HG03520 (cell line): Measurements from ENCODE around the gene VDR.

Experiments
- ATAC-seq: cut with Tn5 transposase; IDR thresholded peaks from one replicate; pipeline ENCODE4 v1.9.1; 2021; ENCODE audit warnings: mild to moderate bottlenecking, moderate library complexity; ENCODE audit not compliant: unreplicated experiment

Gene VDR

DNA sequence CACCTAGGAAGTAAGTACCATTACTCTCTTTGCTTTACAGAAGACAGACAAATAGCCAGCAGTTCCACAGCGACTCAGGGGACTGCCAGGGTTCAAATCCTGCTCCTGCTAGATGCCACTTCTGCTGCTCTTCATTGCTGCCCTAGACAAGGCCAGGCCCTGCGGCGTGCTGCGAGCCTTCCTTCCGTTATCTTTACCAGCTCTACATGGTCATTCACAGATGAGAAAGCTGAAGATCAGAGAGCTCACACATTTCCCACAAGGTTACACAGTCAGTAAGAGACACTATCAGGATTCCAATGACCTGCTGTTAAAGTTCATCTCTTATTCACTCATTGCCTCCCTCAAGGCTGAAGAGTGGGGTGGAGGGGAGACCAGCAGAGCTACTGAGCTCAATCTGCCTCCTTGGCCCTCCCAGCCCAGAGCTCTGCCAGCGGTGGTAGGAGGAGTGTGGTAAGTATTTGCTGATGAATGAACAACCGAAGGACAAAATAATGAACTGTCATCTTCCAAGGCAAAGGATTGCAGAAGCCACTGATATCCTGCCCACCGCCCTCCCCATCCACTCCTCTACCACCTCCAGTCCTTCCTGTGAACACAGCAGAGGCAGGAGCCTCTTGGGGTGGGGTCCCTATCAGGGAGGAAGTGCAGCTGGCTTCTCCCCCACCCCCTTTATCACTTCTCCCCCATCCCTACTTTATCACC is 70.4 kb downstream of the VDR start:
- no peak for ATAC-seq

DNA sequence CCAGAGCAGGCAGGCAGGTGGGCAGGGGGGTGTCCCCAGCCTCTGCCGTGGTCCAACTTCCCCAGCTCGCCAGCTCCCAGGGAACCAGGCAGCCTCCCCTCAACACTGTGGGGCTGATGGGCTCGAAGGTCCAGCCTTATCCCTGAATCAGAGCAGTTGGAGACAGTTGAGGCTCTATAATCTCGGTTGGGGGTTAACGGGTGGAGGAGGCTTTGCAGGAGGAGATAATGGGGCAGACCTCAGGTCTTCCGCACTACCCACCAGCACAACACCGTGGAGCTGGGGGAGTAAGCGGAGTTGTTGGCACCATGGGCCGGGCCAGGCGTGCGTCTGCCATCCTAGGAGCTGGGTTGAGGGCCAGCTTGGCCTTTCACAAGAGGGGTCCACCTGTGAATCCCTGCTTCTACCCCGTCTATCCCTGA is 71.2 kb downstream of the VDR start:
- ATAC-seq, result no peak

DNA sequence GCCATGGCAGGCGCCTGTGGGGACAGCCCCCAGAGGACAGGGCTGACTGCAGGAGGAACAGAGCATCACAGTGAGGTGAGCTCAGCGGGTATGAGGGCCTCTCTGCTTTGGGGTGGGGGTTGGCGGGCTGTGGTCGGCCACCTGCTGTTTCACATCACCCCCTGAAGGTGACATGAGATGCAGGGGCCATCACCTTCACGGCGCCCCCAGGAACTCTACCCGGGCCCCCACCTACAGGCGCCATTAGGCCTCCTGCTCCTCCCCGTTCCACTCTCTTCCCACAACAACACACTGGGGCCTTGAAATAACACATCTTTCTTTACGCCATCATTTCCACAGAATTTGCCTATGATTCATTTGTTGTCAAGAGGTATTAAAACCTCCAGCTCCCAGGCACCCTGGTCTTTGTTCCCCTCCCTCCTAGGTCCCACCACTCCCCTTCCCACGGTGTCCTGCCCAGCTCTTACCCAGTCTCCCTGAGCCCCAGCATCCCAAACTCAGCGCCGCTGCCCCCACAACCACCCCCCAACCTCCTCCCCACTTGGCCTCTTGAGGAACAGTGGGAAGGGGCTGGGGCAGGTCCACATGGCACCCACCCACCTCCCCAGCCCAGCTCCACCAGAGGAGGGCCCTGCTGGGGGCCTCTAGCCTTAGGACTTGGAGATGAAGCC is 72.4 kb downstream of the VDR start:
- no peak for ATAC-seq

DNA sequence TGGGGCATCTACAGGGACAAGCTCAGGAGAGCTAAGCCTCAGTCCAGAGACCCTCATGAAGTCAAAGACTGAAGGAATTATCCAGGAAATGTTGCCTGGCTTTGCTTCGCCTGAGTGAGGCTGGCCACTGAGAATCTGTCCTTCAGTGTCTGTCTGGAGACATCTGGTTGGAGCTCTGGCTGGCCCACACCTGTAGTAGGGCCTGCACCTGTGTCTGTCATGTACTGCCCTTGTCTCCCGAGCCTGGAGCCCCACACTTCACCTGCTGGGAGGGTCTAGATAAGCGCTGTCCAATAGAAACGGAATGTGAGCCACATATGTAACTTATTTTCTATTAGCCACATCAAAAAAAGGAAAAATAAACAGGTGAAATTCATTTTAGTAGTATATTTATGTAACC is 75.2 kb downstream of the VDR start:
- no peak for ATAC-seq

DNA sequence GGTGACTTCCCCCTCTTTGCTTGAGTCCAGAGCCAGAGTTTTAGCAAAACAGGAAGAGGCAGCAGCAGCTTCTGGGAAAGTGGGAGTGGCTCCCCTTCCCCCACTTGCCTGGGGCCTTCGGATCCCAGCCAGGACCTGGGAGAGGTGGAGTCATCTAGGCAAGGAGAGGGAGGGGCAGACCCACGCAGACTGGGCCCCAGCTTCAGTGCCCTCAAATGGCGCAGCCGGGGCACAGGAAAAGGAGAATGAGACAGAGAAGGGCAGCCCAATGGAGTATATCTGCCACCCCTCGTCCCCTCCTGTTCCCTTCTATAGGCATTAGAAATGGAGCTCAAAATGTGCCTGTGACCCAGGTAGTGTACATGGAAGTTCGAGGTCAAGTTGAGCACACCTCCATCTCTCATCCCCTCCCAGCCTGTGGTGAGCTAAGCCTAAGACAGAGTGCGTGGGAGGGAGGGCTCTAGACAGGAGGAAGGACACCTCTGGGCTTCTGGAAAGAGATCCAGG is 75.8 kb downstream of the VDR start:
- ATAC-seq, result no peak

DNA sequence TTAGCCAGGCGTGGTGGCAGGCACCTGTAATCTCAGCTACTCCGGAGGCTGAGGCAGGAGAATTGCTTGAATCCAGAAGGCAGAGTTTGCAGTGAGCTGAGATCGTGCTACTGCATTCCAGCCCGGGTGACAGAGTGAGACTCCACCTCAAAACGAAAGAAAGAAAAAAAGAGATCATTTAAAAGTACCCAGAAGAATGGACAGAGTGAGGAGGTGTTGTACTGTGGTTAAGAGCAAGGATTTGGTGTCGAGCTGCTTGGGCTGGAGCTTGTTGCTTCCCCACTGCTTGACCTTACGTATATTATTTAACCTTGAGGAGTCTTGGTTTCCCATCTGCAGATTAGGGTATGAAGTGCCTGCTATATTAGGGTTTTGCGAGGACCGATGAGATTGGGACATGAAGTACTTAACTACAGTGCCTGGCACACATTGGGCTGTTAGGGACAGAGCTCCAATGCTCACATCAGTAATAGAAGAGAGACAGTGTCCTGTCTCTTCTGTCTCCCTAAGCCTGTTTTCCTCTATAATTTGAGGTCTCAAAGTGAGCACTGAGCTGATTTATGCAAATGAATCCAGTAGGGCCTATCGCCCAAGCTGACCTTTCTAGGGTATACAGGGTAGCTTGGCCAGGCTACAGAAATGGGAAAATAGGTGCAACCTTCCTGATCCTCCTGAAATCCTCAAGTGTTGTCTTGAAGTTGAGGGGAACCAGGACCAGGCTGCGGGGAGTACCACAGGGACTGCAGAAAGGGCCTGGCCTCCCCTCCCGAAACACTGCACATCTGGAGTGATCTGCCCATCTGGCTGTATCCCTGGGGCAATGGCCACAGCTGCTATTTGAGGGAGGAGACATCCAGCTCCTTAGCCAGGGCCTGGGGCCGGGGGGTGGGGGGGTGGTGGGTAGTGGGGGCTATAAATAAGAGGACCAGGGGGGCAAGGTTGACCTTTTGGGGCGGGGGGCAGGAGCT is 76.5 kb downstream of the VDR start:
- no peak for ATAC-seq

DNA sequence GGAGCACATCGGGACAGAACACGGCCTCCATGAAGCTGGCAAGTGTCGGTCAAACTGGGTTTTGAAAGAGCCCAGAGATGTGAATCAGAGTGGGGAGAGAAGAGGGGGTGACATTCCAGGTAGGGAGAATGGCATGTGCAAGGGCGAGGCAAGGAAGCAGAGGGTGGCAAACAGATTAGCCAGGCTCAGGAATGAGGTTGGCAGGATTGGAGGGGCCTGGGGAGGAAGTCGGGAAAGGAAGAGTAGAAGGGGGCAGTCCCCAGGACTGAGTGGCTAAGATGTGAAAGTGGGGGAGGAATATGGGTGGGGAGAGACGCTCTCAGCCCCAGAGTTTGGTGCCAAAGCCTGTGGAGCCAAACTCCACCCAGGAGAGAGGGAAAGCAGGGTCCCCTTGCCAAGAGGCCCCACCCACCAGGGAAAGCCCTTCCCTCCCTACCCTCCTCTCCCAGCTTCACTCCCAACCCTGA is 79.6 kb downstream of the VDR start:
- ATAC-seq, result no peak

DNA sequence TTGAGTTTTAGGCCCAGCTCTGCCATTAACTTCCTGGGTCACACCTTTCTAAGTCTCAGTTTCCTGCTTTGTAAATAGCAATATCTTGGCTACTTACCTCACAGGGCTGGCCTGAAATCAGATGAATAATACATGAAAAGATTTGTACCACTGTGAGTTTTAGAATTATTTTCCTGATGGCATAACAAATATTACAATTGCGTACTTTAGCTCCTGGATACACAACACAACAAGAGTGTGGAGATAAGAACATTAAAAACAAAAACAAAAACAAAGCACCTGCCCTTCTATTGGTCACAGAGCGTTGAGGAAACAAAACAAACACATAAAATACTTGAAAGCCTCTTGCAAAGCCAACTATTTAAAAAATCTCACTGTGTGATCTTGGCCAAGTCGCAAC is 80.2 kb downstream of the VDR start:
- ATAC-seq, result no peak

DNA sequence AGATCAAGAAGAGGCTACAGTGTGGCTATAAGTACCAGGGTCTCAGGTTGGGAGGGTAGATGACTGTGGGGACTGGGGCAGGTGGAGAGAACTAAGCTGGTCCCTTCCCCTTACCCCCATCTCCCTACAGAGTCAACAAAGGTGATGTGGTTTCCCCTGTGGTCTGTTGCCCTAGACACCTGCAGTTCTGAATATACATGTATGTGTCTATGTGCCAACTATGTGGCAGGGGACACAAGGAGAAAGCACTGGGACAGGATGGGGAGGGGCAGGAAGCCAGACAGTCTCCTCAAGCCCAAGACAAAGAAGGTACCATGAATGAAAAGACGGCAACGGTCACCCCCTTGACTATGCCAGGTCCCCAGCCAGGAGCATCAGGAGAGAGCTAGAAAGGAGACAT is 80.6 kb downstream of the VDR start:
- ATAC-seq, result no peak

DNA sequence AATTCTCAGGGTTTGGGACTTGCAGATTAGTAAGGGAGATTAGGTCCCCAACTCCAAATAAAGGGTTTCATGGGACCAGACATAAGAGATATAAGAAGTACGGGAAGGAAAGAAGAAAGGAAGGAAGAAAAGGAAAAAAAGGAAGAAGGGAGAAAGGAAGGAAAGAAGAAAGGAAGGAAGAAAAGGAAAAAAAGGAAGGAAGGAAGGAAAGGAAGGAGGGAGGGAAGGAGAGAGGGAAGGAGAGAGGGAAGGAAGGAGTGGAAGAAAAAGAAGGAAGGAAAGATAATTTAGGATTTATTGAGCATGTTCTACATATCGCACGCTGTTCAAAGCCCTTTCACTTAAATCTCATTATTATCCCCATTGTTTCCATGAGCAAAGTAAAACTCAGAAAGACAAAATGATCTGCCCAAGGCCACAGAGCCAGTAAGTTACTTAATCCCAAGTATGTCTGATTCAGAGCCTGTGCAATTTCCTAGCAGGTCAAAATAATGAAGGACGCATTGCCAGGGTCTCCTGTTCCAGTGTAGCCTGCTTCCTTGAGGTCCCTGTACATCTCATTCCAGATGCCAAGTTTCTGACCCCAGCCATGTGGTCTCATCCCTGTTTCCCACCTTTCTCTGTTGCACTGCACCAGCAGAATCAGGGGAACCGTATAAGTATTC is 81.2 kb downstream of the VDR start:
- no peak for ATAC-seq

DNA sequence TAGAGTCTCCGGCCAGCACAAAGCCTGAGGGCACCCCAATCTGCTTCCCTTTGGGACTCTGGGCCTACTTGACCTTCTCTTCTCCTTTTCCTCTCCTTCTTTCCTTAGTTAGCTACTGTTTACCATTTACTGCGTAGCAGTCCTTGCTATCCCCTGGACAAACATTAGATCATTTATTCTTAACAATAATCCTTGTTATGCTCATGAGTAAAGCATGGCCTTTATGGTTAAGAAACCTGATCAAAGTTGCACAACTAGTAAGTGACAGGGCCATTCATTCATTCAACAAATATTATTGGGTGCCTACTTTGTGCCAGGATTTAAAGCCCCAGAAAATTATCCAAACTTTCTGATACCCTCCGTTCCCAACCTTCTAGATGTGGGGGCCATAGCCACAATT is 81.9 kb downstream of the VDR start:
- ATAC-seq, result no peak

DNA sequence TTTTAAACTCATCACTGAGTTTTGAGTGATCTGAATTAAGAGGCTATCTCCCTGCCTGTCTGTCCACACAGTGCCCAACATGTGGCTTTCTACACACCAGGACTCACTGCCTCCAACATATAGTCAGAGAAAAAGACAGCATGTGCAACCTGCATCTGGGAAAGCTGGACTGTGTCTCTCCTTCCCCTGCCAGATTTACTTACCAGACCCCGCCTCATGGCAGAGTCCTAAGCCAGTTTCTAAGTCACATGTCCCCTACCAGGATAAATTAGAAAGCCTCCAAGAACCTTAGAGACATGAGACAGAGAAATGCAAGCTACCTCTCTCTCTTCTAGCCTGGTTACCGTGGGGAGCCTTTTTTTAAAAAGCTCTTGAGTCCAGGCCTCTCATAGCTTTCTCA is 82.4 kb downstream of the VDR start:
- no peak for ATAC-seq

DNA sequence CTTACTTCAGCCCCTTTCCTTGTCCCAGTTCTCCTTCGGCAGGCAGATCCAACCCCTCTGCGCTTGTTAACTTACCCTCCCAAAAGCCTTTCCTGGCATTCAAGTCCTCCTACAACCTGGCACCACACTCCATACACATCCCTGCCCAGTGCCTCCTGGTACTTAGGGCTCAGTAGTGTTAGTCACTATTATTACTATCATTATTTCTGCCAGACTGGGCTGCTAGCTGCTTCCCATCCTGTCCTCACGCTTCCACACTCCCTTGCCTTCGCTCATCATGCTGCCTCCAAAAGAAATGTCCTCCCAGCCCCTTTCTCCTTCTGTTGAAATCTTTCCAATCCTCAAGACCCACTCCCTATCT is 83.5 kb downstream of the VDR start:
- ATAC-seq, result no peak

DNA sequence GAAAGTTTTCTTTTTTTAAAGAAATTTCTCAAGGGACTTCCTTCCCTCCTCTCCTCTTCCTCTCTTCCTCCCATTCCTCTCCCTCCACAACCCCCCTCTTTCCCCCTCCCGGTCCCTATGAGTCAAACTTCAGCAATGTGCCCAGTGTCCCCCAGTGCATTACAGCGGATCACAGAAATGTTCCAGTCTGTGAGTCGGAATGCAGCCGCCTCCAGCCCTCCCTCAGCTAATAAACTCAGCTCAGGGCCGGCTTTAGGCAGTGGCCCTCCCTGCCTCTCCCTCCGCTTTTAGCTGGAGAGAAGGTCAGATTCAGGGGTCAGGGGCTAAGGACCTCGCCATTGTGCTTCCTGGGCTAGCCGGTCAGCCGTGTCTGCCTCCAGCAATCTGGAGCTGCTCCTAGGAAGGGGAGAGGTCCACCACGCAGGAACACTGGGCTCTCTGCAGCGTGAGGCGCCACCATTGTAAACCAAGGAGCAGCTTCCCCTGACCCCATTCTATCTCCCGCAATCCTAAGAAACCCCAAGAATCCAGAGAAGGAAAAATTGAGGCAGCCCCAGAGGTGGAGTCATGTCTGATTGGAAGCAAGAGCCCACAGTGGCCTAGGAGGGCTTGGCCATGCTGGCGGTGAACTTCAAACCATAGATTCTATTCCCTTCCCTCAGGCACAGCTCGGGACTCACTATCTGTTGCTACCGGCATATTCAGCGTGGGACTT is 84.0 kb downstream of the VDR start:
- no peak for ATAC-seq

DNA sequence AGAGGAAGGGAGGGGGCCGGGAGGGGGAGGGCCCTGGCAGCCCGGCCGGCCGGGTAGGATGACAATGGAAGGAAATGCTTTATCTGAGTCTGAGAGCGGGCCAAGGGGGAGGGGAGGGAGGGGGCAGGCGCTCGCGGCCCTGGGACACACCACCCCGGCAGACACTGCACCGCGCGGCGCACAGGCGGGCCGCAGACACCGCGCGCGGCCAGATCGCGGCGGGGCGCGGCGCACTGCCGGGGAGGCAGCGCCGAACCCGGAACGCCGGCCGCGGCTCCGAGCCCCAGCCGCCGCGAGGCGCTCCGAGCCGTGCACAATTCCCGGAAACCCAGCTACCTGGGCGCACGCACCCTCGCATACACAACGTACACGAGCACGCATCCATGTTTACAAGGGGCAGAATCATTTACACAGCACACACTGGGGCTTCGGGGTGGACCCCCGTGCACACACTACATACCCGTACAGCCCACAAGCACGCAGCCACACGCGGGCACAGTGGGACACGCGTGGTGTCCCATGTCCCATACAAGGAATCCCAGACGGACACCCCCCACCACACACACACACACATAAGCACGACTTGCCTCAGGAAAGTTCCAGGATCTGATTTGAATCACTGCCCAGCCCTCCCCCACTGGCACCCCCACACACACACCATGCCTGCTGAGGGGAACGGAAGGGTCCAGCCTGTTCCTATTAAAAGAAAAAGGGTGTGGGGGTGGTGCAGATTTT is 84.7 kb downstream of the VDR start, which contains the start of gene HDAC7:
HDAC7 (minus strand) TSS at position 8 of the 735 bp plus-strand sequence. CDS start 118 bp downstream, outside the sequence.
- no peak for ATAC-seq

DNA sequence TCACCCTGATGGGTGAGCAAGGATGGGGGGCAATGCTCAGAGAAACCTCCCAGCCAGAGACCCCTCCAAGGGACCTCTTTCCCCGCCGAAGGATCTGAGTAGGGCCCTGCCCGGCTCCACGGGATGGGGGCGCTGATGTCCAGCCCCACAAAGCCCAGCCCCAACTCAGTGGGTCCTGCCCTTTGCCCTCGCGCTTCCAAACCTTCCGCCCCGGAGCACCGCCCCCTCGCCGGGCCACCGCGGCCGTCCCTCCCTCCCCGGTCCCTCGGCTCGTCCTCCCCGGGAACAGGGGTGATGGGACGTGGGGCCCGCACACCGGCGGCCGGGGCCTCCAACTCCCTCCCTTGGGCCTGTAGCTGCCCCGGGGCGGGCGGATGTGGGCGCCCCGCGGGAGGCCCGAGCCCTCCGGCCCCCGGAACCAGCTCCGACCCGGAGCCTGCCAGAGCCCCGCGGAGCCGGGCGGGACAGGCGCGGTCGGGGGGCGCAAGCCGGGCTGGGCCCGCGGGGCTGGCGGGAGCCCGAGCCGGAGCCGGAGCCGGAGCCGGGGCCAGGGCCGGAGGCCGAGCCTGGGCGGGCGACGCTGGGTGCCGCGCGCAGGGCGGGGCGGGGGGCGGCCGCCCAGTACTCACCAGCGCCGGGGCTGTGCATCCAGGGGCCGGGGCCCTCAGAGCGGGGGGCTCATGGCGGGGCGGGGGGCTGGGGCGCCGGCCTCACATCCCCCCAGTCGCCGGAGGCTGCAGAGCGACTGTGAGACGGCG is 85.5 kb downstream of the VDR start:
- ATAC-seq, result no peak

DNA sequence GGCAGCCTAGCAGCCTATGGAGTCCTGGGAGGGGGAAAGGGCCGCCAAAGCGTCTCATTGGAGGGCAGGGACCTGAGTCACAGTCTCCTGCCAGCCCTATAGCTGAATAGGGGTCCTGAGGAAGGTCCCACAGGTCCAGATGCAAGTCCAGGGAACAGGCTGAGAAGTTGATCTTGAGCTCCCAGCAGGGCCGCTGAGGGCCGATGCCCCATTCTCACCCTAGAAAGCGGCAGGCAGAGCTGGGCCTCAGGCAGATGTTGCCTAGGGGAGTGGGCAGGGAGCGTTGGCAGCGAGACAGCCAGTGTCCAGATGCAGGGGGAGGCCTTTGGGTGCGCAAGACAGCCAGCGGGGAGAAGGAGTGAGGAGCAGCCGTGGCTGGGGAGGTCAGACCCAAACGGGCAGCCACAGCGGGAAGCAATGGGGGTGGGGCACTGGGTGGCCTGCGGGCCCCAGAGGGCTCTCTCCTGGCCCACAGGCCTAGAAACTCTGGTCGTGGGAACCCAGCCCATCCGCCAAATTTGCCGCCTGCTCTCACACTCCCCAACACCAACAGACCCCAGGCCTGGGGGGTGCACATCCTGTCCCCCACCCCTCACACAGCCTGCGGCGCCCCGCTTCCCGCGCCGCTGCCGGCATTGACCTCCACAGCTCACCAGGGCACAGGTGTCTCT is 86.2 kb downstream of the VDR start:
- no peak for ATAC-seq

DNA sequence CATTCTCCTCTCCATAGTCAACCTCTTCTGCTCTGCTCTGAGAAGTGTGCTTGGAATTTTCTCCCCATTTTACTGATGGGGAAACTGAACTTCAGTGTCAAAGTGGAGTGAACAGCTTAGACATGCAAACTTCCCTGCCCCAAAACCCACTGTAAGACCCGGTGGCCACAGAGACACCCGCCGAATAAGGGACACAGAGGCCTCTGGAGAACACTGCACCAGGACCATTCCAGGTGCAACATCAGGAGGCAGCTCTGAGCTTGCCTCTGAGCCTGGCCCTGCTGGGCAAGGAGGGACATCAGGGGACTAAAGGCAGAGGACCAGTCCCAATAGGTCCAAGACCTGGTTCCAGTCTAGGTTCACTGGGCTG is 86.8 kb downstream of the VDR start:
- no peak for ATAC-seq
